HG03280 (cell line): ENCODE measurements around the gene SF3B4.

Source experiments
- ATAC-seq: cut with Tn5 transposase; IDR thresholded peaks from one replicate; pipeline ENCODE4 v1.9.1; 2021; ENCODE audit warnings: mild to moderate bottlenecking, moderate library complexity; ENCODE audit not compliant: unreplicated experiment

SF3B4 gene

GRCh38 chr1:149934356-149934755, 6.8 kb upstream of the SF3B4 start:
- no peak for ATAC-seq

- no peak for ATAC-seq
These were observed 5.6 kb upstream of the SF3B4 start for GRCh38 chr1:149933208-149933607.

GRCh38 chr1:149932474-149932873, 4.9 kb upstream of the SF3B4 start:
- ATAC-seq, result no peak

- no peak for ATAC-seq
These were observed 3.7 kb upstream of the SF3B4 start for GRCh38 chr1:149931212-149931790.

GRCh38 chr1:149929856-149930255, 2.3 kb upstream of the SF3B4 start:
- no peak for ATAC-seq

GRCh38 chr1:149928401-149928724, 760 bp upstream of the SF3B4 start:
- ATAC-seq, result no peak

GRCh38 chr1:149927056-149927562, 494 bp downstream of the SF3B4 start:
- ATAC-seq, result no peak

- ATAC-seq, result no peak
These were observed 1.3 kb downstream of the SF3B4 start for GRCh38 chr1:149926296-149926695.

GRCh38 chr1:149925751-149926150, 1.9 kb downstream of the SF3B4 start:
- no peak for ATAC-seq

- no peak for ATAC-seq
These were observed 2.3 kb downstream of the SF3B4 start for GRCh38 chr1:149925345-149925744.

GRCh38 chr1:149923626-149924025, 4.0 kb downstream of the SF3B4 start:
- ATAC-seq, result no peak

- no peak for ATAC-seq
These were observed 9.9 kb downstream of the SF3B4 start, which contains the start of gene SV2A for GRCh38 chr1:149917571-149918144. SV2A (minus strand) TSS chr1:149917844; CDS start chr1:149913840, 4,004 bp downstream.

GRCh38 chr1:149916898-149917252, 10.7 kb downstream of the SF3B4 start:
- ATAC-seq, result no peak

GRCh38 chr1:149916193-149916897, 11.3 kb downstream of the SF3B4 start:
- ATAC-seq, result no peak

GRCh38 chr1:149915429-149916192, 12.0 kb downstream of the SF3B4 start:
- no peak for ATAC-seq

- ATAC-seq, result no peak
These were observed 13.1 kb downstream of the SF3B4 start for GRCh38 chr1:149914545-149914944.

- ATAC-seq, result no peak
These were observed 21.0 kb downstream of the SF3B4 start for GRCh38 chr1:149906570-149907075.

- no peak for ATAC-seq
These were observed 23.6 kb downstream of the SF3B4 start for GRCh38 chr1:149903836-149904491.

GRCh38 chr1:149899460-149900284, 27.9 kb downstream of the SF3B4 start, which contains the start of gene BOLA1:
BOLA1 (plus strand) TSS chr1:149899568; CDS start chr1:149900060, 492 bp downstream.
- ATAC-seq, result peak; percentile 89

- ATAC-seq, result no peak
These were observed 31.0 kb downstream of the SF3B4 start for GRCh38 chr1:149896575-149896974.
